Esophagus muscularis mucosa (tissue), 4 donors: ENCODE results near the gene CYP4F12. TPM values are rescaled to one million over a fixed set of nuclear protein-coding genes. Genes with fewer than 3 reads are reported as not detected.

Source experiments
- DNase-seq: peaks from one replicate; pipeline ENCODE4 v3.0.0-alpha.2; 2017; ENCODE audit errors: extremely low spot score
- H3K27ac ChIP-seq, 4 donors: fragments of 200-600 bp; sonication (generic); replicated peaks in 1 of 4; 1 replicate in 3 of 4; 2 replicates in 1 of 4; pipeline ENCODE4 v1.5.1; 2016 to 2019; ENCODE audit warnings: mild to moderate bottlenecking in 1 of 4
- H3K27me3 ChIP-seq, 4 donors: fragments of 200-600 bp; sonication (generic); one replicate each; pipeline versions ENCODE4 v1.5.1 to v1.6.0; 2016 to 2019
- H3K36me3 ChIP-seq, 4 donors: fragments of 200-600 bp; sonication (generic); one replicate each; pipeline ENCODE4 v1.5.1; 2016 to 2019
- H3K4me1 ChIP-seq, 4 donors: fragments of 200-600 bp; sonication (generic); one replicate each; pipeline ENCODE4 v1.5.1; 2016 to 2019
- H3K4me3 ChIP-seq, 4 donors: fragments of 200-600 bp; sonication (generic); 1 replicate in 2 of 4; 2 replicates in 2 of 4; pipeline ENCODE4 v1.5.1; 2016 to 2019; ENCODE audit warnings: mild to moderate bottlenecking in 4 of 4, moderate library complexity in 1 of 4
- H3K9me3 ChIP-seq, 4 donors: fragments of 200-600 bp; sonication (generic); 1 replicate in 3 of 4; 2 replicates in 1 of 4; pipeline ENCODE4 v1.5.1; 2016 to 2019
- CTCF ChIP-seq, 3 experiments: fragments of 200-600 bp in 2 of 3; fragments of 450-650 bp in 1 of 3; sonication (generic) in 2 of 3; IDR thresholded peaks; one replicate each; pipeline ENCODE4 v1.5.1; 2017 to 2019; ENCODE audit warnings: antibody characterized with exemption in 3 of 3, mild to moderate bottlenecking in 2 of 3, moderate library complexity in 1 of 3
- EP300 ChIP-seq: sonication (generic); formaldehyde crosslinking; IDR thresholded peaks from one replicate; pipeline ENCODE4 v1.6.1; 2017; ENCODE audit warnings: antibody characterized with exemption
- POLR2A ChIP-seq: fragments of 450-650 bp; IDR thresholded peaks from one replicate; pipeline ENCODE4 v1.6.1; 2017; ENCODE audit warnings: antibody characterized with exemption, moderate library complexity, mild to moderate bottlenecking, low read depth
- POLR2AphosphoS5 ChIP-seq, 2 donors: sonication (generic); formaldehyde crosslinking; IDR thresholded peaks; one replicate each; pipeline ENCODE4 v1.6.1; 2017; ENCODE audit warnings: antibody characterized with exemption in 2 of 2
- WGBS: methylation state at CpG from one replicate; pipeline ENCODE4 v1.1.5; 2018; 5-methylcytosine and 5-hydroxymethylcytosine counted together
- intact Hi-C: fragments of 100-400 bp; cut with DNase I; formaldehyde crosslinking; loops from one replicate; pipeline ENCODE4 v1.15.1; 2023
- total RNA-seq, 4 donors: library from RNA; depleted of rRNA; stranded (reverse); fragments of >200 nt; gene quantifications; one replicate each; pipeline versions ENCODE4 v1.1.0 to v1.2.1, GENCODE V29; 2016

The CYP4F12 gene
- total RNA-seq, 4 donors from 2014 or later: 3.5 to 4.2 (median 3.7) TPM

- Histone ChIP-seq H3K27ac (no peak overlapping the region), H3K4me3 (no peak overlapping the region), H3K9me3 (no peaks in the 10 kb centered on the region), H3K27me3 (peaks cover 0 to 35% (median 0%) of the 10 kb centered on the region in 4 donors), H3K36me3 (no peaks in the 10 kb centered on the region), H3K4me1 (no peaks in the 10 kb centered on the region)
- DNase-seq: no peak
- 75% methylated on average over 3 of the region's 3 CpGs for WGBS
- TF ChIP-seq POLR2AphosphoS5 (IDR thresholded peaks at IDR 0.05) (no peak), CTCF (IDR thresholded peaks at IDR 0.05) (no peak), EP300 (no peak), POLR2A (no peak)
- intact Hi-C loops: no loop called here
Measured at GRCh38 chr19:15651791-15652190, 21.1 kb upstream of the CYP4F12 start.

GRCh38 chr19:15652559-15653278 lies 20.2 kb upstream of the CYP4F12 start:
- peaks cover 0 to 44% (median 0%) of the 10 kb centered on the region in 4 donors for H3K27me3 ChIP-seq
- H3K27ac ChIP-seq: no peak overlapping the region
- no peak for TF ChIP-seq CTCF (IDR thresholded peaks at IDR 0.05)
- no peak overlapping the region for H3K4me3 ChIP-seq
- H3K9me3 ChIP-seq: no peaks in the 10 kb centered on the region
- H3K36me3 ChIP-seq: no peaks in the 10 kb centered on the region
- WGBS: 70% methylated on average over 7 of the region's 8 CpGs
- DNase-seq: no peak
- intact Hi-C loops: no loop called here
- no peaks in the 10 kb centered on the region for H3K4me1 ChIP-seq

- intact Hi-C loops: no loop called here
Measured at GRCh38 chr19:15656467-15656866, 16.4 kb upstream of the CYP4F12 start.

GRCh38 chr19:15663247-15663646 lies 9.6 kb upstream of the CYP4F12 start:
- no peak overlapping the region for H3K27ac ChIP-seq
- intact Hi-C loops: no loop called here
- peaks cover 0 to 49% (median 0%) of the 10 kb centered on the region in 4 donors for H3K27me3 ChIP-seq
- no peak for DNase-seq
- TF ChIP-seq CTCF (IDR thresholded peaks at IDR 0.05) (no peak), POLR2AphosphoS5 (IDR thresholded peaks at IDR 0.05) (no peak), POLR2A (no peak), EP300 (no peak)
- H3K4me1 ChIP-seq: no peaks in the 10 kb centered on the region
- H3K4me3 ChIP-seq: no peak overlapping the region
- H3K36me3 ChIP-seq: no peaks in the 10 kb centered on the region
- 73% methylated on average over 4 of the region's 4 CpGs for WGBS
- H3K9me3 ChIP-seq: peaks cover 0 to 5% (median 0%) of the 10 kb centered on the region in 4 donors

More at GRCh38 chr19:15656467-15656866, 16.4 kb upstream of the CYP4F12 start:
- Histone ChIP-seq H3K9me3 (no peaks in the 10 kb centered on the region), H3K27me3 (peaks cover 0 to 69% (median 0%) of the 10 kb centered on the region in 4 donors), H3K36me3 (no peaks in the 10 kb centered on the region), H3K4me1 (no peaks in the 10 kb centered on the region), H3K4me3 (no peak overlapping the region), H3K27ac (no peak overlapping the region)
- TF ChIP-seq EP300: no peak
- TF ChIP-seq POLR2AphosphoS5 (IDR thresholded peaks at IDR 0.05): no peak
- no peak for TF ChIP-seq CTCF (IDR thresholded peaks at IDR 0.05)
- TF ChIP-seq POLR2A: no peak
- no peak for DNase-seq

GRCh38 chr19:15666186-15666585 lies 6.7 kb upstream of the CYP4F12 start:
- H3K4me1 ChIP-seq: no peaks in the 10 kb centered on the region

More at GRCh38 chr19:15666186-15666585, 6.7 kb upstream of the CYP4F12 start:
- Histone ChIP-seq H3K27ac (no peak overlapping the region), H3K27me3 (peaks cover 0 to 35% (median 0%) of the 10 kb centered on the region in 4 donors), H3K36me3 (no peaks in the 10 kb centered on the region), H3K4me3 (no peak overlapping the region), H3K9me3 (peaks cover 0 to 5% (median 0%) of the 10 kb centered on the region in 4 donors)
- no peak for DNase-seq
- 31% methylated on average over 1 of the region's 1 CpG for WGBS
- TF ChIP-seq POLR2A (no peak), POLR2AphosphoS5 (IDR thresholded peaks at IDR 0.05) (no peak), EP300 (no peak), CTCF (IDR thresholded peaks at IDR 0.05) (no peak)
- intact Hi-C loops: no loop called here
